ENCODE data around the gene TRAPPC3.
"Not testable (repeated sequence)": the region's sequence is repeated elsewhere in the genome, so short reads cannot be mapped to it uniquely, and the experiment has no call there.

The TRAPPC3 gene

GRCh38 chr1:36149237-36149972 lies at the start of gene TRAPPC3:
Gene TRAPPC3 (minus strand): TSS chr1:36149486. CDS start chr1:36149378, 108 bp downstream.
- peak; percentile 99 for DNase-seq (ENCODE audit: low read depth in 2 of 2)

GRCh38 chr1:36198641-36199040 lies 49.4 kb upstream of the TRAPPC3 start:
- DNase-seq (ENCODE audit: low read depth in 2 of 2), result no peak

- DNase-seq (ENCODE audit: low read depth in 2 of 2), result not testable (repeated sequence)
Observed at GRCh38 chr1:36196805-36197204, 47.5 kb upstream of the TRAPPC3 start.

GRCh38 chr1:36187800-36188593 lies 38.7 kb upstream of the TRAPPC3 start:
- DNase-seq (ENCODE audit: low read depth in 2 of 2), result peak; percentile 58 to 67

- no peak for DNase-seq (ENCODE audit: low read depth in 2 of 2)
Observed at GRCh38 chr1:36183309-36183856, 34.1 kb upstream of the TRAPPC3 start.

GRCh38 chr1:36182734-36183133 lies 33.4 kb upstream of the TRAPPC3 start:
- DNase-seq (ENCODE audit: low read depth in 2 of 2), result no peak

GRCh38 chr1:36179220-36179600 lies 29.9 kb upstream of the TRAPPC3 start:
- no peak for DNase-seq (ENCODE audit: low read depth in 2 of 2)

GRCh38 chr1:36178471-36179219 lies 29.4 kb upstream of the TRAPPC3 start:
- DNase-seq (ENCODE audit: low read depth in 2 of 2), result no peak

- no peak for DNase-seq (ENCODE audit: low read depth in 2 of 2)
Observed at GRCh38 chr1:36177589-36178431, 28.5 kb upstream of the TRAPPC3 start.

- no peak for DNase-seq (ENCODE audit: low read depth in 2 of 2)
Observed at GRCh38 chr1:36176106-36176949, 27.0 kb upstream of the TRAPPC3 start.

- DNase-seq (ENCODE audit: low read depth in 2 of 2), result no peak
Observed at GRCh38 chr1:36175137-36176095, 26.1 kb upstream of the TRAPPC3 start.

GRCh38 chr1:36174713-36175112 lies 25.4 kb upstream of the TRAPPC3 start:
- DNase-seq (ENCODE audit: low read depth in 2 of 2), result no peak

GRCh38 chr1:36172983-36173382 lies 23.7 kb upstream of the TRAPPC3 start:
- no peak for DNase-seq (ENCODE audit: low read depth in 2 of 2)

- DNase-seq (ENCODE audit: low read depth in 2 of 2), result no peak
Observed at GRCh38 chr1:36172017-36172747, 22.9 kb upstream of the TRAPPC3 start.

- no peak for DNase-seq (ENCODE audit: low read depth in 2 of 2)
Observed at GRCh38 chr1:36170643-36171412, 21.5 kb upstream of the TRAPPC3 start.

GRCh38 chr1:36168514-36168913 lies 19.2 kb upstream of the TRAPPC3 start:
- no peak for DNase-seq (ENCODE audit: low read depth in 2 of 2)
